Endothelial cell of umbilical vein (primary cell): ENCODE measurements around the gene PCNT.

Source experiments
- EZH2 ChIP-seq: IDR thresholded peaks from 2 replicates; pipeline ENCODE4 v1.6.1; 2012; ENCODE audit warnings: borderline replicate concordance, low read depth, mild to moderate bottlenecking, moderate library complexity, low read length, inconsistent platforms; ENCODE audit not compliant: severe bottlenecking
- FOS ChIP-seq: IDR thresholded peaks from 2 replicates; pipeline ENCODE4 v1.6.1; 2011; ENCODE audit warnings: mild to moderate bottlenecking, low read length, moderate library complexity, borderline replicate concordance; ENCODE audit not compliant: insufficient read depth
- POLR2A ChIP-seq: IDR thresholded peaks from 2 replicates; pipeline ENCODE4 v1.6.1; 2012; ENCODE audit warnings: low read depth, mild to moderate bottlenecking, control low read depth, low read length
- POLR2AphosphoS5 ChIP-seq: IDR thresholded peaks from 2 replicates; pipeline ENCODE4 v1.6.1; 2012; ENCODE audit warnings: low read depth, mild to moderate bottlenecking, control low read depth, low read length, moderate library complexity; ENCODE audit not compliant: insufficient read depth
- TF ChIP-seq, protein P1 (sequence below), 2 donors: IDR thresholded peaks; 1 replicate in 1 of 2; 2 replicates in 1 of 2; pipeline ENCODE4 v1.5.1; 2011; ENCODE audit warnings: low read length in 2 of 2, mild to moderate bottlenecking in 2 of 2, moderate library complexity in 2 of 2, control low read depth in 1 of 2, inconsistent platforms in 1 of 2, low read depth in 1 of 2; ENCODE audit not compliant: insufficient read depth in 1 of 2; ENCODE audit errors: extremely low read depth in 1 of 2
- TF ChIP-seq, protein P2 (sequence below): IDR thresholded peaks from 2 replicates; pipeline ENCODE4 v1.6.1; 2011; ENCODE audit not compliant: insufficient read depth, insufficient read length

DNA sequence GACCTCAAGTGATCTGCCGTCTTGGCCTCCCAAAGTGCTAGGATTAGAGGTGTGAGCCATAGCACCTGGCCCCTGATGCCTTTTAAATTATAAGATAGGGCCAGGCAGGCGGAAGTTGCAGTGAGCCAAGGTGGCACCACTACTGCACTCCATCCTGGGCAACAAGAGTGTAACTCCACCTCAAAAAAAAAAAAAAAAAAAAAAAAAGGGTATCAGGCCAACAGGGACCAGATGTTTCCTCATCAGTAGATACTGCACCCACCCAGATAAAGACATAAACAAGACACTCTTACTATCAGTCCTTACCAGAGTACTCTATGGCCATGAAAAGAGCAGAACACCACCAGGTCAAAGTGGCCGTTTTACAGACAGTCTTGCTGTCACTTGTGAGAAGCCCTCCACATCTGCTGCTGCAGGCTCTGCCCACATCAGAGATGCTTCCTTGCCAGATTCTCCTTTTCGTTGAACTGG is 3.6 kb upstream of the PCNT start:
- TF ChIP-seq, protein P1, sequence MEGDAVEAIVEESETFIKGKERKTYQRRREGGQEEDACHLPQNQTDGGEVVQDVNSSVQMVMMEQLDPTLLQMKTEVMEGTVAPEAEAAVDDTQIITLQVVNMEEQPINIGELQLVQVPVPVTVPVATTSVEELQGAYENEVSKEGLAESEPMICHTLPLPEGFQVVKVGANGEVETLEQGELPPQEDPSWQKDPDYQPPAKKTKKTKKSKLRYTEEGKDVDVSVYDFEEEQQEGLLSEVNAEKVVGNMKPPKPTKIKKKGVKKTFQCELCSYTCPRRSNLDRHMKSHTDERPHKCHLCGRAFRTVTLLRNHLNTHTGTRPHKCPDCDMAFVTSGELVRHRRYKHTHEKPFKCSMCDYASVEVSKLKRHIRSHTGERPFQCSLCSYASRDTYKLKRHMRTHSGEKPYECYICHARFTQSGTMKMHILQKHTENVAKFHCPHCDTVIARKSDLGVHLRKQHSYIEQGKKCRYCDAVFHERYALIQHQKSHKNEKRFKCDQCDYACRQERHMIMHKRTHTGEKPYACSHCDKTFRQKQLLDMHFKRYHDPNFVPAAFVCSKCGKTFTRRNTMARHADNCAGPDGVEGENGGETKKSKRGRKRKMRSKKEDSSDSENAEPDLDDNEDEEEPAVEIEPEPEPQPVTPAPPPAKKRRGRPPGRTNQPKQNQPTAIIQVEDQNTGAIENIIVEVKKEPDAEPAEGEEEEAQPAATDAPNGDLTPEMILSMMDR (IDR thresholded peaks at IDR 0.05; ENCODE audit: extremely low read depth in 1 of 2, insufficient read depth in 1 of 2, low read depth in 1 of 2, low read length in 2 of 2): no peak
- no peak for TF ChIP-seq EZH2
- no peak for TF ChIP-seq POLR2AphosphoS5
- no peak for TF ChIP-seq POLR2A
- TF ChIP-seq FOS: no peak
- TF ChIP-seq, protein P2, sequence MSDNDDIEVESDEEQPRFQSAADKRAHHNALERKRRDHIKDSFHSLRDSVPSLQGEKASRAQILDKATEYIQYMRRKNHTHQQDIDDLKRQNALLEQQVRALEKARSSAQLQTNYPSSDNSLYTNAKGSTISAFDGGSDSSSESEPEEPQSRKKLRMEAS: no peak
